ENCODE data around the gene SHPK. TPM values are rescaled to one million over a fixed set of nuclear protein-coding genes. Genes with fewer than 3 reads are reported as not detected.
A peak's percentile ranks its signal among the peaks of the same experiment; 100 is the strongest.

The SHPK gene
- total and polyA plus RNA-seq, 12 donors = 2.3 to 7.6 (median 4.2) TPM

GRCh38 chr17:3678095-3678820, 42.2 kb upstream of the SHPK start:
- peaks cover 0 to 7% (median 3%) of the 10 kb centered on the region in 7 donors for H3K27me3 ChIP-seq
- intact Hi-C loops (cut with DNase I) = no loop called here
- 59 to 62% methylated on average over 16 of the region's 16 CpGs for WGBS, 2 donors
- peaks cover 0 to 8% (median 0%) of the 10 kb centered on the region in 9 donors for H3K36me3 ChIP-seq
- no peak for DNase-seq
- H3K27ac ChIP-seq = no peak overlapping the region
- H3K4me3 ChIP-seq = no peak overlapping the region
- peaks cover 0 to 10% (median 0%) of the 10 kb centered on the region in 9 donors for H3K4me1 ChIP-seq
- TF ChIP-seq CTCF (IDR thresholded peaks at IDR 0.05) = no peak
- peak in 2 of 8 donors; percentile 7 to 13 for ATAC-seq
- H3K9me3 ChIP-seq = no peaks in the 10 kb centered on the region

- no peak overlapping the region for H3K4me3 ChIP-seq
- TF ChIP-seq CTCF (IDR thresholded peaks at IDR 0.05) = no peak
- H3K9me3 ChIP-seq = no peaks in the 10 kb centered on the region
- intact Hi-C loops (cut with DNase I) = no loop called here
- no peak overlapping the region for H3K27ac ChIP-seq
- peaks cover 0 to 19% (median 0%) of the 10 kb centered on the region in 9 donors for H3K36me3 ChIP-seq
- H3K27me3 ChIP-seq = no peaks in the 10 kb centered on the region
- peaks cover 0 to 4% (median 0%) of the 10 kb centered on the region in 9 donors for H3K4me1 ChIP-seq
- DNase-seq = no peak
- WGBS, 2 donors = 85 to 88% methylated on average over 11 of the region's 11 CpGs
- no peak for ATAC-seq
These were observed 39.8 kb upstream of the SHPK start for GRCh38 chr17:3675886-3676285.

- TF ChIP-seq CTCF (IDR thresholded peaks at IDR 0.05) = no peak
- DNase-seq (no peak), ATAC-seq (no peak)
- no peak overlapping the region for H3K4me3 ChIP-seq
- no peak overlapping the region for H3K27ac ChIP-seq
- H3K27me3 ChIP-seq = no peaks in the 10 kb centered on the region
- WGBS, 2 donors = 96 to 97% methylated on average over 4 of the region's 4 CpGs
- H3K4me1 ChIP-seq = peaks cover 5 to 18% (median 13%) of the 10 kb centered on the region in 9 donors
- peaks cover 0 to 18% (median 0%) of the 10 kb centered on the region in 9 donors for H3K36me3 ChIP-seq
- H3K9me3 ChIP-seq = no peaks in the 10 kb centered on the region
- intact Hi-C loops (cut with DNase I) = no loop called here
These were observed 36.5 kb upstream of the SHPK start for GRCh38 chr17:3672571-3672970.

- intact Hi-C loops (cut with DNase I) = loop anchor here in 1 of 10 donors (10.0 kb wide), 1 partner anchor 135 kb away; no protein-coding TSS in a partner anchor
- TF ChIP-seq CTCF (IDR thresholded peaks at IDR 0.05) = no peak
These were observed 33.5 kb upstream of the SHPK start for GRCh38 chr17:3669548-3669947.

More at GRCh38 chr17:3669548-3669947, 33.5 kb upstream of the SHPK start:
- H3K27me3 ChIP-seq = no peaks in the 10 kb centered on the region
- peaks cover 14 to 48% (median 40%) of the 10 kb centered on the region in 9 donors for H3K4me1 ChIP-seq
- ATAC-seq (no peak), DNase-seq (no peak)
- 47 to 48% methylated on average over 12 of the region's 12 CpGs for whole genome bisulfite sequencing, 2 donors
- H3K36me3 ChIP-seq = peaks cover 0 to 29% (median 5%) of the 10 kb centered on the region in 9 donors
- peak overlapping the region; percentile 68 to 99 (median 86) for H3K4me3 ChIP-seq
- H3K27ac ChIP-seq = peak overlapping the region in 3 of 10 donors; percentile 95 to 99 (median 99)
- no peaks in the 10 kb centered on the region for H3K9me3 ChIP-seq
